Endothelial cell of umbilical vein (primary cell): Measurements from ENCODE around the gene MAP4K4. TPM values are rescaled to one million over a fixed set of nuclear protein-coding genes. Genes with fewer than 3 reads are reported as not detected.

Source experiments
- BruUV-seq: library from RNA; stranded (reverse); fragments of 400-500 nt; replicated peaks from 2 replicates; lab custom pipeline; 2021; lab: Mats Ljungman, UMichigan
- CTCF ChIA-PET: fragments of 300-600, 350-600 bp; sonication (Branson Sonifier 250); formaldehyde crosslinking; loops from one replicate; lab custom pipeline; 2021; ENCODE audit warnings: antibody characterized with exemption, inconsistent platforms; lab: Charles Lee
- POLR2A ChIA-PET: fragments of 300-600, 350-600 bp; sonication (Branson Sonifier 250); formaldehyde crosslinking; loops from one replicate; lab custom pipeline; 2021; ENCODE audit warnings: antibody characterized with exemption, inconsistent platforms; lab: Charles Lee
- DNase-seq: peaks from one replicate; pipeline ENCODE4 v3.0.0-alpha.2; 2011; ENCODE audit warnings: low read depth, low spot score
- FAIRE-seq: peaks from 2 replicates; lab custom pipeline; 2011; peaks lifted over from hg19 to GRCh38; lab: Jason Lieb, UNC
- H2AFZ ChIP-seq: 2 replicates; pipeline ENCODE4 v1.6.0; 2012; ENCODE audit warnings: low read depth, low read length, control low read depth, inconsistent platforms
- H3K27ac ChIP-seq: 2 replicates; pipeline ENCODE4 v1.5.1; 2011; ENCODE audit warnings: low read depth, mild to moderate bottlenecking, control low read depth, low read length, moderate library complexity; ENCODE audit not compliant: insufficient read depth
- H3K27me3 ChIP-seq, 2 experiments: 2 replicates each; pipeline versions ENCODE4 v1.6.0 to v1.6.1; 2011; ENCODE audit warnings: low read length in 2 of 2, mixed read lengths in 1 of 2; ENCODE audit not compliant: control insufficient read depth in 2 of 2, insufficient read depth in 2 of 2
- H3K36me3 ChIP-seq, 2 experiments: 2 replicates in 1 of 2; 3 replicates in 1 of 2; pipeline ENCODE4 v1.5.1; 2011; ENCODE audit warnings: low read length in 2 of 2, mild to moderate bottlenecking in 1 of 2, moderate library complexity in 1 of 2; ENCODE audit not compliant: control insufficient read depth in 2 of 2, insufficient read depth in 2 of 2; ENCODE audit errors: extremely low read depth in 1 of 2
- H3K4me1 ChIP-seq: 3 replicates; pipeline ENCODE4 v1.5.1; 2011; ENCODE audit warnings: mild to moderate bottlenecking, low read length; ENCODE audit not compliant: control insufficient read depth, insufficient read depth; ENCODE audit errors: extremely low read depth
- H3K4me2 ChIP-seq: 2 replicates; pipeline ENCODE4 v1.6.1; 2011; ENCODE audit warnings: low read length, control low read depth, mixed read lengths; ENCODE audit not compliant: insufficient read depth
- H3K4me3 ChIP-seq, 3 experiments: fragments of 200-600 bp in 1 of 3; sonication (generic), shearing (Covaris generic) in 1 of 3; replicated peaks in 1 of 3; 2 replicates each; pipeline ENCODE4 v1.5.1; 2011 to 2016; ENCODE audit warnings: control low read depth in 3 of 3, low read length in 3 of 3, mild to moderate bottlenecking in 2 of 3, inconsistent platforms in 1 of 3, low read depth in 1 of 3, moderate library complexity in 1 of 3; ENCODE audit not compliant: insufficient read depth in 1 of 3
- H3K79me2 ChIP-seq: 2 replicates; pipeline ENCODE4 v1.6.0; 2012; ENCODE audit warnings: low read length, inconsistent platforms; ENCODE audit not compliant: control insufficient read depth, insufficient read depth
- H3K9ac ChIP-seq: replicated peaks from 2 replicates; pipeline ENCODE3; 2011; ENCODE audit warnings: low read length, control low read depth; ENCODE audit not compliant: insufficient read depth; ENCODE audit errors: extremely low read depth
- H3K9me1 ChIP-seq: replicated peaks from 3 replicates; pipeline ENCODE4 v1.6.0; 2011; ENCODE audit warnings: mild to moderate bottlenecking, low read length; ENCODE audit not compliant: control insufficient read depth, insufficient read depth; ENCODE audit errors: extremely low read depth
- H3K9me3 ChIP-seq: replicated peaks from 2 replicates; pipeline ENCODE4 v1.5.1; 2012; ENCODE audit warnings: low read length, inconsistent platforms; ENCODE audit not compliant: control insufficient read depth, insufficient read depth
- H4K20me1 ChIP-seq: replicated peaks from 2 replicates; pipeline ENCODE3; 2011; ENCODE audit warnings: mild to moderate bottlenecking, low read length; ENCODE audit not compliant: control insufficient read depth, insufficient read depth; ENCODE audit errors: extremely low read depth
- EZH2 ChIP-seq: IDR thresholded peaks from 2 replicates; pipeline ENCODE4 v1.6.1; 2012; ENCODE audit warnings: borderline replicate concordance, low read depth, mild to moderate bottlenecking, moderate library complexity, low read length, inconsistent platforms; ENCODE audit not compliant: severe bottlenecking
- FOS ChIP-seq: IDR thresholded peaks from 2 replicates; pipeline ENCODE4 v1.6.1; 2011; ENCODE audit warnings: mild to moderate bottlenecking, low read length, moderate library complexity, borderline replicate concordance; ENCODE audit not compliant: insufficient read depth
- GATA2 ChIP-seq: IDR thresholded peaks from 2 replicates; pipeline ENCODE4 v1.7.0; 2011; ENCODE audit warnings: low read depth, mild to moderate bottlenecking, moderate library complexity, mixed read lengths, low read length; ENCODE audit not compliant: insufficient read length, insufficient read depth
- JUN ChIP-seq: IDR thresholded peaks from 2 replicates; pipeline ENCODE4 v1.6.1; 2011; ENCODE audit warnings: borderline replicate concordance, low read depth; ENCODE audit not compliant: insufficient read length, insufficient read depth
- MYC ChIP-seq: IDR thresholded peaks from one replicate; pipeline ENCODE4 v1.6.1; 2011; ENCODE audit warnings: mild to moderate bottlenecking, low read depth, low read length
- POLR2A ChIP-seq: IDR thresholded peaks from 2 replicates; pipeline ENCODE4 v1.6.1; 2012; ENCODE audit warnings: low read depth, mild to moderate bottlenecking, control low read depth, low read length
- POLR2AphosphoS5 ChIP-seq: IDR thresholded peaks from 2 replicates; pipeline ENCODE4 v1.6.1; 2012; ENCODE audit warnings: low read depth, mild to moderate bottlenecking, control low read depth, low read length, moderate library complexity; ENCODE audit not compliant: insufficient read depth
- dilution Hi-C: fragments of 300-500 bp; cut with MboI; formaldehyde crosslinking; loops from one replicate; pipeline ENCODE4 v1.15.0; 2019; ENCODE audit warnings: low sequenced_read_pairs; ENCODE audit not compliant: extremely low pct_ligation_motif_present
- intact Hi-C: fragments of 100-400 bp; cut with micrococcal nuclease; formaldehyde crosslinking; loops from one replicate; pipeline ENCODE4 v1.10.0; 2022
- polyA plus RNA-seq, 4 experiments: library from polyadenylated mRNA; depleted of rRNA in 3 of 4; stranded (reverse) in 3 of 4; unstranded in 1 of 4; fragments of >200 nt; gene quantifications; 2 replicates each; pipeline versions ENCODE4 v1.2.1 to v1.2.3, GENCODE V29; 2011 to 2012; ENCODE audit warnings: missing spikeins in 1 of 4
- total RNA-seq: library from RNA; stranded (reverse); gene quantifications from 2 replicates; pipeline ENCODE4 v1.2.3, GENCODE V29; 2021
- TF ChIP-seq, protein P1 (sequence below): IDR thresholded peaks from 2 replicates; pipeline ENCODE4 v1.6.1; 2011; ENCODE audit not compliant: insufficient read depth, insufficient read length
- TF ChIP-seq, protein P2 (sequence below), 2 donors: IDR thresholded peaks; 1 replicate in 1 of 2; 2 replicates in 1 of 2; pipeline ENCODE4 v1.5.1; 2011; ENCODE audit warnings: low read length in 2 of 2, mild to moderate bottlenecking in 2 of 2, moderate library complexity in 2 of 2, control low read depth in 1 of 2, inconsistent platforms in 1 of 2, low read depth in 1 of 2; ENCODE audit not compliant: insufficient read depth in 1 of 2; ENCODE audit errors: extremely low read depth in 1 of 2

Gene MAP4K4
- total and polyA plus RNA-seq, 2 donors (not counting 3 experiments of a cell fraction or from before 2014, with no cell fraction given), result 79.4 to 269 TPM

DNA sequence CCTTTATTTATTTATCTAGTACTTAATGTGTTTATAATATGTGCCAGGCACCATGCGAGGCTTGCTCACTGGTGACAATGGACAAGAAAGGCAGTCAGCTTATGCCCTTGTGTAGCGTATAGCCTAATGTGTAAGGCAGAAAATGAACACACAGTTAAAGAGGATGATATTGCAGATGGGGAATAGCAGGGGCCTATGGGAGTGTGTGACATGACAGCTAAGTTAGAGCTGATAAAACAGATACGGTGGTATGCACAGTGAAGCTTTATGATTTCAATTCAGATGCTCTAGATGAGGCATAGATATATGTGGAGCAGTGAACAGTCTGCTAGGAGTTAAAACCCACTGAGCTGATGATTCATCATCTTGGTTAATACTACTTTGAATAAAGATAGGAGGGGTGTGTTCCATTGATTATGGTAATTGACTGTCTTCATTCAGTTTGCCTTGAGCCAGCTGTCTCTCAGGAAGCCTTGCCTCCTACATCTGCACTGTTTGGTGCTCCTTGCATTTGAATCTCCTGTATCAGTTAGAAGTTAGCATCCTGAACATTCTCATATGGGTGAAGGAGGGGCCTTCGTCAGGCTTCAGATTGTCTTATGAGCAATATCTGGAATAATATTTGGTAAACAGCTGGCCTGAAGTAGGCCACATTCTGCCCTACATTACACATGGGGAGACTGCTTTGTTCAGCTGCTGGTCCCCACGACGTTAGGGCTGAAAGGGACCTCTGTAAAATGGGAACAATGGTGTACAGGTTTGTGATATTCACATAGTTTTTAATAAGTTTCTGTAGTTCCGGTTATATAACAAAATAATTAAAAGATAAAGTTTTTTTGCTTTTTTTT is 13.2 kb downstream of the MAP4K4 start:
- no peak overlapping the region for H3K27ac ChIP-seq
- dilution Hi-C loops, result no loop called here
- DNase-seq, result peak; percentile 28
- FAIRE-seq, result no peak
- H3K4me2 ChIP-seq, result no peak overlapping the region
- TF ChIP-seq GATA2, result no peak
- peak; percentile 26 for TF ChIP-seq FOS
- H3K79me2 ChIP-seq, result peaks cover 99% of the 10 kb centered on the region
- H3K9me3 ChIP-seq, result no peaks in the 10 kb centered on the region
- intact Hi-C loops, result no loop called here
- H2AFZ ChIP-seq, result no peak overlapping the region
- peaks cover 30% of the 10 kb centered on the region for H3K4me1 ChIP-seq
- ChIA-PET CTCF (interaction anchor here (0.8 to 3.7 kb wide), 6 partner anchors 9 to 292 kb away, joined by 3 to 18 read pairs (median 4); no protein-coding TSS in a partner anchor), POLR2A (interaction anchor here (1.7 kb wide), 1 partner anchor 11 kb away, joined by 5 read pairs; no protein-coding TSS in a partner anchor)
- H3K36me3 ChIP-seq, result peaks cover 0 to 13% of the 10 kb centered on the region in 2 experiments
- BruUV-seq, result no TSS peak
- H3K9ac ChIP-seq, result no peak overlapping the region
- H4K20me1 ChIP-seq, result peaks cover 25% of the 10 kb centered on the region
- no peak overlapping the region for H3K4me3 ChIP-seq
- H3K27me3 ChIP-seq, result no peaks in the 10 kb centered on the region
- H3K9me1 ChIP-seq, result no peaks in the 10 kb centered on the region

DNA sequence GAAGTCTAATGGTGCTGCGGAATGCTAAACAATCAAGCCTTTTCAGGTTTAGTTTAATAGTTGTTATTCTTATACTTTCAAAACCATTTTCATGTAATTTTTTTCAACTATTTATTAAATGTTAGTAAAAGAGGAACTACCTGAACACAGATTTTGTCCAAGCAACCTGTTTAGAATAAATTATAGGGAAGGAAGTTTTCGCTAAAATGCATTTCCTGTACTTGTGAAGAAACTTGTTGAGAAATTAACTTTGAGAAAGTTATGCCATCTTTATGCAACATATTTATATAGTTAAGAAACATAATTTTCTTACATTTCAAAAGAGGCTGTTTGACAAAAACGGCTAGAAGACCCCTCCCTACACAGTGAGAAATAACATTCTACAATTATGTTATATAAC is 16.6 kb downstream of the MAP4K4 start:
- no TSS peak for BruUV-seq
- POLR2A ChIA-PET, result interaction anchor here (0.7 kb wide), 1 partner anchor 14 kb away, joined by 4 read pairs; no protein-coding TSS in a partner anchor
- dilution Hi-C loops (no loop called here), intact Hi-C loops (no loop called here)
- no peaks in the 10 kb centered on the region for H3K9me1 ChIP-seq
- H4K20me1 ChIP-seq, result peaks cover 27% of the 10 kb centered on the region
- H3K4me1 ChIP-seq, result peaks cover 18% of the 10 kb centered on the region
- FAIRE-seq, result no peak
- TF ChIP-seq POLR2AphosphoS5, result no peak
- TF ChIP-seq GATA2, result no peak
- TF ChIP-seq POLR2A, result no peak
- TF ChIP-seq EZH2, result no peak
- no peak for TF ChIP-seq MYC
- TF ChIP-seq, protein P1, sequence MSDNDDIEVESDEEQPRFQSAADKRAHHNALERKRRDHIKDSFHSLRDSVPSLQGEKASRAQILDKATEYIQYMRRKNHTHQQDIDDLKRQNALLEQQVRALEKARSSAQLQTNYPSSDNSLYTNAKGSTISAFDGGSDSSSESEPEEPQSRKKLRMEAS, result no peak
- TF ChIP-seq FOS, result no peak
- TF ChIP-seq, protein P2, sequence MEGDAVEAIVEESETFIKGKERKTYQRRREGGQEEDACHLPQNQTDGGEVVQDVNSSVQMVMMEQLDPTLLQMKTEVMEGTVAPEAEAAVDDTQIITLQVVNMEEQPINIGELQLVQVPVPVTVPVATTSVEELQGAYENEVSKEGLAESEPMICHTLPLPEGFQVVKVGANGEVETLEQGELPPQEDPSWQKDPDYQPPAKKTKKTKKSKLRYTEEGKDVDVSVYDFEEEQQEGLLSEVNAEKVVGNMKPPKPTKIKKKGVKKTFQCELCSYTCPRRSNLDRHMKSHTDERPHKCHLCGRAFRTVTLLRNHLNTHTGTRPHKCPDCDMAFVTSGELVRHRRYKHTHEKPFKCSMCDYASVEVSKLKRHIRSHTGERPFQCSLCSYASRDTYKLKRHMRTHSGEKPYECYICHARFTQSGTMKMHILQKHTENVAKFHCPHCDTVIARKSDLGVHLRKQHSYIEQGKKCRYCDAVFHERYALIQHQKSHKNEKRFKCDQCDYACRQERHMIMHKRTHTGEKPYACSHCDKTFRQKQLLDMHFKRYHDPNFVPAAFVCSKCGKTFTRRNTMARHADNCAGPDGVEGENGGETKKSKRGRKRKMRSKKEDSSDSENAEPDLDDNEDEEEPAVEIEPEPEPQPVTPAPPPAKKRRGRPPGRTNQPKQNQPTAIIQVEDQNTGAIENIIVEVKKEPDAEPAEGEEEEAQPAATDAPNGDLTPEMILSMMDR (IDR thresholded peaks at IDR 0.05; ENCODE audit: extremely low read depth in 1 of 2, insufficient read depth in 1 of 2, low read depth in 1 of 2, low read length in 2 of 2), result no peak
- TF ChIP-seq JUN, result no peak
- no peak overlapping the region for H3K4me2 ChIP-seq
- H3K27me3 ChIP-seq, result no peaks in the 10 kb centered on the region
- CTCF ChIA-PET, result no interaction called here
- DNase-seq, result no peak
- H3K9me3 ChIP-seq, result no peaks in the 10 kb centered on the region
- H3K4me3 ChIP-seq, result no peak overlapping the region
- H3K79me2 ChIP-seq, result peaks cover 98% of the 10 kb centered on the region
- no peak overlapping the region for H2AFZ ChIP-seq
- H3K36me3 ChIP-seq, result peaks cover 0 to 6% of the 10 kb centered on the region in 2 experiments
- no peak overlapping the region for H3K27ac ChIP-seq
- no peak overlapping the region for H3K9ac ChIP-seq
